SK-N-SH (cell line): Measurements from ENCODE around the gene MYOM1.

Experiments
- GABPA ChIP-seq: IDR thresholded peaks from 2 replicates; pipeline ENCODE4 v1.4.0; 2012; ENCODE audit warnings: low read depth, mild to moderate bottlenecking
- IRF3 ChIP-seq: fragments of 150-350 bp; IDR thresholded peaks from 2 replicates; pipeline ENCODE4 v1.6.1; 2016; ENCODE audit warnings: mild to moderate bottlenecking, low read depth, low read length
- JUND ChIP-seq: IDR thresholded peaks from 2 replicates; pipeline ENCODE4 v1.4.0; 2012
- MXI1 ChIP-seq: IDR thresholded peaks from 2 replicates; pipeline ENCODE4 v1.6.1; 2012; ENCODE audit warnings: mild to moderate bottlenecking, low read depth, low read length, improper control_type of control experiment
- NFIC ChIP-seq: IDR thresholded peaks from 2 replicates; pipeline ENCODE4 v1.4.0; 2012; ENCODE audit warnings: borderline replicate concordance
- POLR2AphosphoS5 ChIP-seq: IDR thresholded peaks from 2 replicates; pipeline ENCODE4 v1.6.1; 2012; ENCODE audit warnings: low read depth, low read length
- REST ChIP-seq: IDR thresholded peaks from 2 replicates; pipeline ENCODE4 v1.6.1; 2012; ENCODE audit warnings: mild to moderate bottlenecking, low read depth, low read length, moderate library complexity
- RFX5 ChIP-seq: IDR thresholded peaks from 2 replicates; pipeline ENCODE4 v1.6.1; 2012; ENCODE audit warnings: mild to moderate bottlenecking, improper control_type of control experiment, low read length
- YY1 ChIP-seq: IDR thresholded peaks from 2 replicates; pipeline ENCODE4 v1.4.0; 2012; ENCODE audit warnings: low read depth, mild to moderate bottlenecking
- TF ChIP-seq, protein P1 (sequence below): fragments of 200-600 bp; sonication (generic); IDR thresholded peaks from 2 replicates; pipeline ENCODE4 v1.6.1; 2017; ENCODE audit warnings: antibody characterized with exemption, mild to moderate bottlenecking, moderate library complexity

DNA sequence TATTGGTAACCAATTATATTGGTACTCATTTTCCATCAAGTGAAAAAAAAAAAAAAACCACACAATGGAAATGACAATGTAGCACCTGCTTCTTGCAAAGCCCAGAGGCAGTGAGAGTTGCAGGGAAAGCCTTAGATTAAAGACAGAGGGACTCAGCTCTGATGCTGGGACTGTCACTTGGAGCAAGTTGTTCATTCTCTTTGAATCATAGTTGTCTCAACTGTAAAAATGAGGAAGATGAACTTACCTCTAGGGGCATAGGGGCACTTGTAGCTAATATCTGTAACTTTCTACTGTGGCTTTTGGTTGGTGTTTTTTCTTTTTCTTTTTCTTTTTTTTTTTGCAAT lies 125.5 kb downstream of the MYOM1 start:
- TF ChIP-seq JUND: no peak
- no peak for TF ChIP-seq POLR2AphosphoS5
- TF ChIP-seq NFIC: no peak
- TF ChIP-seq, protein P1, sequence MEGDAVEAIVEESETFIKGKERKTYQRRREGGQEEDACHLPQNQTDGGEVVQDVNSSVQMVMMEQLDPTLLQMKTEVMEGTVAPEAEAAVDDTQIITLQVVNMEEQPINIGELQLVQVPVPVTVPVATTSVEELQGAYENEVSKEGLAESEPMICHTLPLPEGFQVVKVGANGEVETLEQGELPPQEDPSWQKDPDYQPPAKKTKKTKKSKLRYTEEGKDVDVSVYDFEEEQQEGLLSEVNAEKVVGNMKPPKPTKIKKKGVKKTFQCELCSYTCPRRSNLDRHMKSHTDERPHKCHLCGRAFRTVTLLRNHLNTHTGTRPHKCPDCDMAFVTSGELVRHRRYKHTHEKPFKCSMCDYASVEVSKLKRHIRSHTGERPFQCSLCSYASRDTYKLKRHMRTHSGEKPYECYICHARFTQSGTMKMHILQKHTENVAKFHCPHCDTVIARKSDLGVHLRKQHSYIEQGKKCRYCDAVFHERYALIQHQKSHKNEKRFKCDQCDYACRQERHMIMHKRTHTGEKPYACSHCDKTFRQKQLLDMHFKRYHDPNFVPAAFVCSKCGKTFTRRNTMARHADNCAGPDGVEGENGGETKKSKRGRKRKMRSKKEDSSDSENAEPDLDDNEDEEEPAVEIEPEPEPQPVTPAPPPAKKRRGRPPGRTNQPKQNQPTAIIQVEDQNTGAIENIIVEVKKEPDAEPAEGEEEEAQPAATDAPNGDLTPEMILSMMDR: no peak
- TF ChIP-seq REST: no peak
- TF ChIP-seq GABPA: no peak
- TF ChIP-seq IRF3: no peak
- TF ChIP-seq MXI1: no peak
- TF ChIP-seq RFX5: no peak
- no peak for TF ChIP-seq YY1
